Bronchial smooth muscle cell (primary cell): Measurements from ENCODE around the gene SLC13A4. TPM values are rescaled to one million over a fixed set of nuclear protein-coding genes. Genes with fewer than 3 reads are reported as not detected.

Experiments
- total RNA-seq: library from RNA; depleted of rRNA; stranded (reverse); fragments of >200 nt; gene quantifications from 2 replicates; pipeline ENCODE4 v1.2.1, GENCODE V29; 2014

SLC13A4 gene
- 0.16 and 0.26 TPM in 2 replicates for total RNA-seq

GRCh38 chr7:135728136-135728669, at the start of gene SLC13A4:
Gene SLC13A4, minus strand, starts transcription at chr7:135728186. Its CDS starts 690 bp downstream, at chr7:135727496.

GRCh38 chr7:135748770-135749169, 20.8 kb upstream of the SLC13A4 start, which contains the start of gene FAM180A:
Gene FAM180A, minus strand, starts transcription at chr7:135748813. Its CDS starts 233 bp downstream, at chr7:135748580.

GRCh38 chr7:135662373-135663114, 65.4 kb downstream of the SLC13A4 start, which contains the start of gene STMP1:
Gene STMP1, plus strand, starts transcription at chr7:135662514.

Other genes starting within 250 kb of the SLC13A4 start
- 7.2 and 8.0 TPM in 2 replicates for gene CNOT4, start 218.1 kb downstream of the SLC13A4 start, total RNA-seq
- gene NUP205, start 170.3 kb downstream of the SLC13A4 start, total RNA-seq, result 21.9 and 24.1 TPM in 2 replicates
- 8.8 and 15.3 TPM in 2 replicates for gene STMP1, start 65.7 kb downstream of the SLC13A4 start, total RNA-seq
- 14.7 and 20.2 TPM in 2 replicates for gene FAM180A, start 20.6 kb upstream of the SLC13A4 start, total RNA-seq
- 72.4 and 105 TPM in 2 replicates for gene MTPN, start 249.2 kb upstream of the SLC13A4 start, total RNA-seq